Measurements from ENCODE around the gene ASB15.

DNA sequence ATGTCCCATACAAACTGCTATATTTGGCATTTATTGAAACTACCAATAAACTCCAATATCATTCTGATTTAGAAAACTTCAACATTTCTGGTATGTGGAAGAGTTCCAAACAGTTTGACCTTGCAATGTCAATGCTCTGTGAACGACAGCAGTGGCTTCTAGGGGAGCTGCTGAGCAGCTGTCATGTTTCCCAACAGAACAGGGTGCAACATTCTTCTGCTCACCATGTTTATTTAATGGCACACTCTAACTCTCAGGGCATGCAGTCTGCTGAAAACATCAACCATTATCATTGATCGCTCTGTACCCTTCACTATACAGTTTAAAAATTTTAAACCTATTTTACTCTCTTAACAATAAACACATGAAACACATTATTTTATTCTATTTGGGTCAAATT is 79.9 kb downstream of the ASB15 start:
- TF ChIP-seq CTCF (conservative IDR thresholded peaks at IDR 0.05; ENCODE audit: low read depth, low read length) (no peak), EZH2 (IDR thresholded peaks at IDR 0.05; ENCODE audit: low read length, unreplicated experiment) (no peak)

Data from PC-3 (cell line).